GM19239 (cell line): Measurements from ENCODE around the gene SCTR.

Source experiments
- DNase-seq: peaks from one replicate; pipeline ENCODE4 v3.0.0; 2011; ENCODE audit warnings: low spot score; ENCODE audit not compliant: insufficient read length
- FAIRE-seq: peaks from 2 replicates; lab custom pipeline; 2011; peaks lifted over from hg19 to GRCh38; lab: Jason Lieb, UNC

The SCTR gene

DNA sequence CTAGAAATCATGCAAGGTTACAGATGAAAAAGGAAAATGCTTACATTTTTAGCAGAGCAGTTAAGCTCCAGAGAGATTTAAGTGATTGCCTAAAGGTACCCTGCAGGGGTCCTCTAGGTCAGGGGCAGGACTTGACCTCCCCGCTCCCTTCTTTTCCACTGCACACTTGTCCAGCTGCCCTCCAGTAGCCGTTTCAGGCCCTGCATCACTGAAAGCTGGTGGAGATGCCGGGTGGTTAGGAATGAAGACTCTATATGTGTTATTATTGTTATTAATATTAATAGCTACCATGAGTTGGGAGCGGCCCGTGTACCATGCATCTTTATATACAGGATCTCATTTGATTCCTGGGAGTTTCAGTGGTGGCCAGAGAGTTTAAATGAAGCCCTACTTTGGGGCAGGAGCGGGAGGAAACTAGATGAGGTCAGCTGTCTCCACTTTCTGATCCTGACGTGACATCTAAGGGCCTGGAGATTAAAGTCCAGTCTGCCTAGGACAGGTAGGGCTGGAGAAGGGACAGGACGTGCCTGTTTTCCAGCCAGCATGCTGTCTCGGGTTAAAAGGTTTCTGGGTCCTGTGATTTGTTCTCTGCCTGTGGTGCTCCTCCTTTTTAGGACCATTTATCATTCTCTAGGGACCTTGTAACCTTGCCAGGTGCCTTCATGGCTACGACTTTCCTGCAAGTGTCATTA, 90.5 kb downstream of the SCTR start:
- FAIRE-seq (no peak), DNase-seq (no peak)

DNA sequence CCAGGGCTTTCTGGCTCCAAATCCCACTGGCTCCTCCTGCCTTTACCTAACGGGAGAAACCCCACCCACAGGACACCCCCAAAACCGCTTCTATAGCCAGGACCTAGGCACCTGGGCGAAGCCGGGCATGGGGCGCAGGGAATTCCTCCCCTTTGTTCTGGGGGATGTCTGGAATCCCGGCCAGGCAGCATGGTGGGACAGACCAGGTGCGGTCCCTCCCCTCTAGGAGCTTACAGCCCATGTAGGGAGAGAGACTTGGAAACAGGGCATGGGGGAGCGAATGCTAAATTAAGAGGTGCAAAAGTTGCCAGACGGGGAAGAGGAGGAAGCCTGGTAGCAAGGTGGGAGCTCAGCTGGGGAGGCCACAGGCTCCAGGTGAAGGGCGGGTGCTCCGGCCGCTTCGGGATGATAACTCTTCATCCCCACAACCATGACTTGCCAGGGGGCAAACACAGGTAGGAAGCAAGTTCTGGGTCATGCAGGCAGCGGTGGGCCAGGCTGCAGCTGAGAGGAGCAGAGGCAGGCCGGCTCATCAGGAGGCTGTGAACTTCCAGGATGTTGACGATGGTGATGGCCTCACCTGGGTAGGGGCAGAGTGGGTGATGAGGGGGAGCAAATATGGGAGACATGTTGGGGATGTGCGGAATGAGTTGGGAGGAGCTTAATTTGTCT, 91.3 kb downstream of the SCTR start:
- DNase-seq (no peak), FAIRE-seq (no peak)

DNA sequence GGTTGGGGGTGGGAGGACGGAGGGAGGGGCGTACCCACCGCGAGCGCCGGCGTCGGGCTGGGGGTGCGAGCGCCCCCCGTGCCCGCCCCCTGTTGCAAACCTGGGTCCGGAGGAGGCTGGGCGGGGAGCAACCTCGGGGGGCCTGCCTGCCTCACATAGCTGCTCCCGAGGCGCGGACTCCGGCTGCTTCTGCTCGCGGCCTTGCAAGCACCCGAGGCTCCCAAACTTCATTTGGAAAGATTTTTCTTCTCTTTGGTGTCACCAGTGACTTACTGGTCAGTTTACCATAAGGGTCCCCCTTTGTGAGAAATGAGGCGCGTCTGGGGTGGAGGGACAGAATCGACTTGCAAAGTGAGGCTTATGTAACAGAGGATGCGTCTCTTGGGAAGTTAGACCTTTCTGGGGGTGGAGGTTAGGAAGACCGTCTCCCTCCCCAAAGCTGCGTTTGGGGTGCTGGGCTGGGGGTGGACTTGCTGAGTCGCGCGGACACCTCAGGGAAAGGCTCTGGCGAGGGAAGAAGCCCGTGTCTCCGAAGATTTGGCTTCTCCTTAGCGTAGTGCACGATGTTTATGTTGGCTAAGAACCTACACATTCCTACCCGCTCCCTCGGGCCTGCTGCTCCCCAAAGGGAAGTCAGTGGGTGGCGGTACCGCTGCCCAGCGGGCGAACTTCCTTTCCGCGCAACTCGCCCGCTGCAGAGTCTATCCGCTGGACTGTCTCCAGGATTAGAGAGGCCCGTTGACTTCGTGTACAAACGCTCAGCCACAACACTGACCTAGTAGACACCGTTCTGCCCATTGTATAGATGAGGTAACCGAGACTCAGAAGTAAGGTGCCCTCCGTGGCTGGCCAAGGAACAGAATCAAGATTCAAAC, 92.1 kb downstream of the SCTR start:
- no peak for DNase-seq
- no peak for FAIRE-seq

DNA sequence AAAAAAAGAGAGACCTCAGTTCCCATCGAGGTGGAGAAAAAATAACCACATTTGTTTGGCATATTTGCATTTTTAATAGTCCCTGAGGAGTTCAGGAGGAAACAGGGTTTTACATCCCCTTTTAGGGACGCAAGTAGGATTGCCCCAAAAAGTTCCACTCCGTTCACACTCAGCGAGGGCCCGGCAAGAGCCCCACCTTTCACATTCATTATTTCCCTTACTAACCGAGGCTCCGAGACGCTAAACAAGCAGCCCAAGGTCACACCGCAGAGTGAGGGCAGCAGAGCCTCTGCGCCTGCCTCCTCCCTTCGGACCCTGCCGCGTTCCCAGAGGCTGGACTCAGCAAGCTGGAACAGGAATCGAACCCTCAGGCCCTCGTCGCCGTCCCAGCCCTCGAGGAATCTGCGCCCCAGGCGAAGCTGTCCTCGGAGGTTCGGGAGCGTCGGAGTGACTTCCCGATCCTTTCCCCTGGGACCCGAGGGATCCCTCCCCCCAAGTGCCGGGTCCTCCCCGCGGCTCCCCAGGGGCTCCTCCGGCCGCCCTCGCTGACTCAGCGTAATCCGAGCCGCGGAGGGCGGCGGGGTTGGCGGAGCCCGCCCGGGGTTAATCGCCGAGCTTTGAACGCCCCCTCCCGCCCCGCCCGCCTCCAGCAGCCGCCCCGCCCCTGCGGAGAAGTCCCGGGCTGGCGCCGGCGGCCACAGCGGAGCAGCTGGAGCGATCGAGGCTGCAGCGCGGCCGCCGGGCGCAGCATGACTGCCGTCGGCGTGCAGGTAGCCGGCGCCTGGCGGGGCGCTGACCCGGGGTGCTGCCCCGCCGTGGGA, 92.9 kb downstream of the SCTR start, which contains the start of gene TMEM37:
TSS of gene TMEM37 (plus strand) at position 700 of the 821 bp plus-strand sequence. CDS start at position 750, 50 bp downstream.
- FAIRE-seq = peak; percentile 94
- peak; percentile 65 for DNase-seq

DNA sequence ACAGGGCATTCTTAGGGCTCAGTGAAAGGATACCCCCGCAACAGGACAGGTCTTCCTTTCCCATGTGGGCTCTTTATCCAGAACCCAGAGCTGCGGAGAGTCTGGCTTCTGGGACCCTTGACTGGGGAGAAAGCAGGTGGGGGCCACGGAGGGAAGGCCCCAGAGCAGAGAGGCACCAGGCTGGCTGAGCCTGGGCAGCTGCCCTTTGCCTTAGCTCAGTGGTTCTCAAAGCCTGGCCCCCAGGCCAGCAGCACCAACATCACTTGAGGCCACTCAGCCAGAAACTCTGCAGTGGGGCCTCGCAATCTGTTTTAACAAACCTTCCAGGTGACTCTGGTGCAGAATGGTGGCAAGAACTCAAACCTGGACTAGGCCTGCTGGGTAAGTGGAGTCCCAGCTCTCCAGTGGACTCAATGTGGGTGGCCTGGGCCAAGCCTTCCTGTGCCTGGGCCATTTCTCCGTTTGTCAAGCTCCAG, 94.2 kb downstream of the SCTR start:
- no peak for DNase-seq
- no peak for FAIRE-seq

DNA sequence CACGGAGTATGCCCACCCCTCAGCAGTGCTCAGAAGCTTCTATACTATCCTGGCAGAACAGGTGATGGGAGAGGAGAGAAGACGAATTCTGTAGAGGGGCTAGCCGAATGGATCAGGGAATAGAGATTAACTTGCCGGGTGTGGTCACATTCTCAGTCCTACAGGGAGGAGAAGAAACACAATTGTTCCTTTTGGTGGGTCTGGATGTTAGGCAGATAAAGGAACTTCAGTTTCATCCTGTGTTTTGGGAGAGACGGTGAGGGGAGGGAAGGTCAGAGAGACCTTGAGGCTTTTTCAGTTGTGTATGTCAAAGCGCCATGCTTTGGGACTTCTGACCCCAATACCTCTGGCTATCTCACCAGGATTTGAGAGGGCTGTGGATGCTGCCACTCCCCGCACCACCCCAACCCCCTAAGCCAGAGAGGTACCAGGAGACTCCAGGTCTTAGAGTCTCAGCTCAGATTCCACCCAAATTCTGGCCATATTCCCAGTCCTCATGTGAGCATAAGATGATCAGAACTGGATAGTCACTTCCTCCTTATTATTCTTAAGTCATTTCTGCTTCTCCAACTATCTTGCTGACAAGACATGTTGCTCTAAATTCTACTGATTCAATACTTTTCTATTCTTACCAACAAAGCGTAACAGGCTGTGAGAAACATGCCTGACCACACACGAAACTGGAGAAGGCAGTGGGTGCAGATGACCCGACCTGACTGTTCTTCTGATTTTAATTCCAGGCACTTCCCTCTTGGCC, 94.9 kb downstream of the SCTR start:
- FAIRE-seq (no peak), DNase-seq (no peak)

DNA sequence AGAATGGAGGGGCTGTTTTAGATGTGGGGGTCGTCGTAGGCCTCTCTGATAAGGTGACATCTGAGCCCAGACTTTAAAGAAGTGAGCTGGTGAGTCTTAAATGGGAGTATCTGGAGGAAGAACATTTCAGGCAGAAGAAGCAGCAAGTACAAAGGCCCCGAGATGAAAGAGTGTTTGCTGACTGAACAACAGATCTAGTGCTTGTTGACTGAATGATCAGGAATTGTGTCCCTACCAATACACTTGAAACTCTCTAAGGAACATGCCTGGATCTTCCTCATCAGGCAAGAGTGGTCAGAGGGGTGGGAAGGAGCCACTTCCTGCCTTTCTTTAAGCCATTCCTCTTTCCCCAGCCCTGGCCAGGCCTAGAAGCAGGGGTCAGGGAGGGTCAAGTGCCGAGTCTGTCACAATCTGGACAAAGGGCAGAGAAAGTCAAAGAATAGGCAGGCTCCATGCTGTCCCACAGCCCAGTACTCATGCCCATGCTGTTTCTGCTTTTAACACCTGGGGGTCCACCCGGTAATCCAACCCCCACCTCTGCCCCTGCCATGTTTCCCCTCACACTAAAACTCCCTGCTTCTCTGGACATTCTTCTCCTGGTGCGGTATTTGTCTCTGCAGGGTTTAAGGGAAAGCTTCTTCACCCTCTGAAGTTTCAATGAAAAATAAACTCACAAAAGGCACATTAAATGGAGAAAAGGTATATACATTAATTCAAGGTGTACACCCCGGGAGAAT, 95.6 kb downstream of the SCTR start:
- DNase-seq (no peak), FAIRE-seq (no peak)

DNA sequence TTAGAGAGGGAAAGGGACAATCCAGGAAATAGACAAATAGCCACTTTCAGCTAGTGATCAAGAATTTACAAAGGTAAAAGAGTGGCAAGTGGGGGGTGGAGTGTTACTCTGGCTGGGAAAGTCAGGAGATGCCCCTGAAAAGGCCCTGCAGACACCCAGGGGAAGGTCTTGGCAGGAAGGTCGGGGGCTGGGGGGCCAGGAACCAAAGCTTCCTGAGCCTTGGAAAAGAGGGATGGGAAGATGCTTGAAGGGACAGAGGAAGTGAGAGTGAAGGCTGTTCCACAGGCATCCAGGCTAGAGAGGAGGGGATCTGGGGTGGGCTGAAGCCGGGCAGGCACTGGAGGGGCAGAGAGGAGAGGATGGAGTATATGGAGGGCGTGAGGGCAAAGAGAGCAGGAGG, 96.5 kb downstream of the SCTR start:
- FAIRE-seq = no peak
- no peak for DNase-seq

DNA sequence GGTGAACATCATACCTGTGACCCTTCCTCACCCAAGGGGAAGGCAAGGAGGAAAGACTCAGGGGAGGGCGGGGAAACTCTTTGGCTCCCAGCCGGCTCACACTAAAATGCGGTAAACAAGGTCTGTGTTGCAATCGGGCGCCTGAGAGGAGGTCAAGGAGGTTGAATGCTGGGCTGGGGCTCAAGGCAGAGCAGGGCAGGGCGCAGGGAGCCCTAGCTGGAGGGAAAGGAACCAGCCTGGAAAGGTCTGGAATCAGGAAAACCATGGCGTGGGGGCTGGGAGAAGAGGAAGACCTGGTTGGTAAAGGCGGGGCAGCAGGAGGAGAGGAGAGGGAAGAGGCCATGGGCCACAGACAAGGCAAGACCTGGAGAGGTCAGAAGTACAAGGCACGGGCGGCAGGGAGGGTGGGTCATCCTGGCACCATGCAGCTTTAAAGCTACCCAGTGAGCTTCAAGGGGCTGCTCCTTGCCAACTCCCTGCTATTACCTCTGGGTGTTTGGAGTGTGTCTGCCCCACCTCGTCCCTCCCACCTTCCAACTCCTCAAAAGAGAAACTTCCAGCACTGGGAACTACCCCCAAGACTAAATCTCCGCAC, 97.4 kb downstream of the SCTR start:
- FAIRE-seq (no peak), DNase-seq (no peak)

DNA sequence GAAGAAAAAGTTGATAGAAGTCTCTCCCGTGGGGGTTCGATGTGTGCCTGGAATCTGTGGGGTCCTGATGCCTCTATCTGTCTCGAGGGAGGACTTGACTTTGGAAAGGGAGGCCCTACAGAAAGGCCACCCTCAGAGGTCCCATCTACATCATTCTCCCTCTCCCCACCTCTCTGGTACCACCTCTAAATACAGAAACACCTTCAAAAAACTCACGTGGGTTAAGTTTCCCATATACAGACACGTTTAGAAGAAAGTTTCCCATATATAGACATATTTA, 97.9 kb downstream of the SCTR start:
- FAIRE-seq (no peak), DNase-seq (no peak)

DNA sequence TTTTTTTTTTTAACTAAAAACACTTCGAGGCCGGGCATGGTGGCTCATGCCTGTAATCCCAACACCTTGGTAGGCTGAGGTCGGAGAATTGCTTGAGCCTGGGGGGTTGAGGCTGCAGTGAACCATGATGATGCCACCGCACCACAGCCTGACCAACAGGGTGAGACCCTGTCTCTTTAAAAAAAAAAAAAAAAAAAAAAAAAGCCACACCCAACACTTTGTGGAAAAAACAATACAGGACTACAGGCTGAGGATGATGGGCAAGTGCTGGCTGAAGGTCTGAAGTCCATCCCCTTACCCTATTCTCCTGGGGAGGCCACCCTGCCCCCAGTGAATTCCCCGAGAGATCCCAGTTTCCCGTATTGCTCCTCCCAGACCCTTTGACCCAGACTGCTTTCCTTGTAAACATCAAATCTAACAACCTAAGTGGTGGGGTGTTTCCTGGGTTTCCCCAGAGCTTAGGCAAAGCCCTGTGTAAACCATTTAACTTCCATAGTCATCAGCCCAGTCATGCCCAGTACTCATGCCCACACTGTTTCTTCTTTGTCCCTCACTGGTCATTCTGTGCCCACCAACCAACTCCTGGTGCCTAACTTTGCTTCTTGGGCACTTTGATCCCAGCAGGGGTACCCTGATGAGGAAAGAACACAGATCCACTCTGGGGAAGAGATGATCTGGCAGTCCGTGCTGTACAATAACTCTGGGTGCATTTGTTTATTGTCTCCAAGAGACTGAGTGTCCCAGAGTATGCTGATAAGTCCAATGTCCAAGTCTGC, 98.5 kb downstream of the SCTR start:
- FAIRE-seq = no peak
- no peak for DNase-seq

DNA sequence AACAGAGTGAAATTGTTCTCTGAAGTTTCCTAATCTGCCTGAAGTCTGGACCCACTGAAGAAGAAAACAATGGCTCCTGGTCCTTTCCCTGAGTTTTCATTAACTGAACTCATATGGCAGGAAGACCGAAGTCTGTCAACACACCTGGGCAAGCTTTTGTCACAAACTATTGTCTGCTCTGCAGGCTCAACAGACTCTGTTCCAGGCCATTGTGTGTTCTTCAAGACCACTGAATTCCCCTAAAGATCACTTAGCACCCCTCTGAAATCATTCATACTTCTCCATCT, 99.2 kb downstream of the SCTR start:
- no peak for DNase-seq
- no peak for FAIRE-seq

DNA sequence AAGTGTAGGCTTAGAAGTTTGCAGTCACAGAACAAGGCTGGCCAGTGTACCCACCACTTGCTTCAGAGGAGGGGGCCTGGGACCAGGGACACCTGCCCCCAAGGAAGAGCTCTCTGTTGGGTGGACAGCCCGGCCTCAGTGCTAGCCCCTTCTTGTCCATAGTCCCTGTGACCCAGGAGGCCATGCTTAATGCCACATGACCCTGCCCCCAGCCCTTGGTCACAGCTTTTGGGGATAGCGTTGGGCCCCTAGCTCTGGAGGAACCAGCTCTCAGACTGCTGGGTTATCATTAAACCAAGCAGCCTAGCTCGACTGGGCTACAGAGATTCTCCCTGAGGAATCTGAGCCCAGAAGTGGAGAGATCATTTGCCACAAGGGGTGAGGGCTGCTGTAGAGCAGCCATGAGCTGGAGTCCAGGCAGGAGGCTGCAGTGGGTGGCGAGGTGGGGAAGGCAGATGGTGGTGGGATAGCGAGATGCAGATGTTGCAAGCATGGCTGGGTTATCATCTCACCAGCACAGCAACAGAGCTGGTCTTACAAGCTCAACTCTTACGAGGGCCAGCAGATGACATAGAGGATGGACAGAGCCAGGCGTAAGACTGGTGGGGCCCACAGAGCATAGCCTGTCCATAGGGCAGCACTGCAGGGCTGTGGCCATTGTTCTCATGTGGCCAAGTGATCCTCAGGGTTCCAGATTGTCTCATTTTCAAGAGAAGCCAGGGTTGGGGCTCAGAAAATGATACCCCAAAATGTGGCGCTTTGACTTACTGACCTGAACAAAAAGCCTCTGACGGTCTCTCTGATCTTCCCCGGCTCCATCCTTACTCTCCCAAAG, 99.8 kb downstream of the SCTR start:
- no peak for DNase-seq

DNA sequence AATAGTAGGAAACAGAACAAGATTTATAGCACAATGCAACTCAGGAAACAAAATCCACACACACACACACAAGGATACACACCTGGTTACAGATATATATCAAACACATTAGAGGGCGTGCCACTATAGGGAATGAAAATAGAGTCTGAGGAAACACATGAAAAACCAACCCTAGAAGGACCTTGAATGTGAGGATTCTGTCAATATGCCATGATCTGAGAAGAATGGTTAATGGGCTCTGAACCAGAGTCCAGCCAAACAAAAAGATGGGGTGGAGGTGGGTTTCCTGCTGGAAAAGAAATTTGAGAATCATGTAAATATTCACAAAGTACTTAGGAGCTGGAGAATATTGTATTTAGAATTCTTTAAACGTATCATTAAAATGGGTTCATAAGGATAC, 100.5 kb downstream of the SCTR start:
- no peak for FAIRE-seq
- no peak for DNase-seq

More for the DNA sequence above, 99.8 kb downstream of the SCTR start:
- FAIRE-seq = no peak

DNA sequence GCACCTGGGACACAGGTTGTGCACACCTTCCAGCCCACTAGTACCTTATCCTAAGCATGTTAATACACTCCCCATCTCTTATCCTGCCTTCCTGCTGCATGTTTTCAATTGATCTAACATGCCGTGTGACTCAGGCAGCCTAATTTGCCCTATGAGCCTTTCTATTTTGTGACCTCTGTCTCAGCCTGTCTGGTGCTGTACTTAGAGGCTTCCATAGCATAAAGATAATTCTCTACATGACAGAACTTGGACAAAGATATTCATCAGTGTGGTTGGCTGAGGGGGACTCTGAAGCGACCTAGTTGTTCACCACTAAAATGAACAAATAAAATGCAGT, 101.2 kb downstream of the SCTR start:
- DNase-seq = no peak
- no peak for FAIRE-seq

DNA sequence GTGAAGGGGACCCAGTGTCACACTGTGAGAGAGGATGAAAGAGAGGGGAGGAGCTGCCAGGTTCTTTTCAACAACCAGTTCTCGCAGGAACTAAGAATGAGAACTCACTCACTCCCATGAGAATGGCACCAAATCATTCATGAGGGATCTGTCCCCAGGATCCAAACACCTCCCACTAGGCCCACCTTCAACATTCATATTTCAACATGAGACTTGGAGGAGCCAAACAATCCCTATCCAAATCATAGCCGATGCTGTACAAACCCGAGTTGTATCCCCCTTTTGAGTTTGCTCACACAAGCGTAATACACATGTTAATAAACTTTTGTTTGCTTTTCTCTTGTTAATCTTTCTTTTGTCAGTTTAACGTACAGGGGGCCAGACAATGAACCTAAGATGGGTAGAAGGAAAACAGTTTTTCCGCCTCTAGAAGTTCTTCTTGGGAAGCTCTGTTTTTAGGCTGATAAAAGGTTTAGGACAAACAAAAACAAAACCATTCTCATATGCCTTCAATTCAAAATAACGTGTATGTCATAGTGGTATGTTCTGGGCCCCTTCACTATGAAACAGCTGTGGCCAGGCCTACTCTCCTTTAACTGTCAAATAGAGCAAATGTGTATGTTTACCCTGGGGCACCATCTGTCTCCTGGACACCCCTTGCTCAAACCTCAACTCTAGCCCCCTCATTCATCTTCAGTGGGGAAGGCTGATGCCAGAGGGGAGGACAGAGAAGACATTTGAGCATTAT, 101.7 kb downstream of the SCTR start:
- no peak for DNase-seq
- FAIRE-seq = no peak

DNA sequence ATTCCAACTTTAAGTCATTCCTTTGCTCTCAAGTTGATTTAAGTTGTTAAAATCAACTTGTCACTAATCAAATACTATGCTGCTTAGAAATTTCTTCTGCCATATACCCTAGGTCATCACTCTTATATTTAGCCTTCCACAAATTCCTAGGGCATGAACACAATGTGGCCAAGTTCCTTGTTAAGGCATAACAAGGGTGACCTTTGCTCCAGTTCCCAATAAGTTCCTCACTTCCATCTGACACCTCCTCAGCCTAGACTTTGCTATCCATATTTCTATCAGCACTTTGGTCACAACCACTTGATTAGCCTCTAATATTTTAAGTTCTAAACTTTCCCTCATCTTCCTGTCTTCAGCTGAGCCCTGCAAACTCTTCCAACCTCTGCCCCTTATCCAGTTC, 102.5 kb downstream of the SCTR start:
- DNase-seq (no peak), FAIRE-seq (no peak)
